Coronary artery (tissue), 2 donors: ENCODE measurements around the gene CAP1.

Source experiments
- DNase-seq: peaks from one replicate; pipeline ENCODE4 v3.0.0-alpha.2; 2017; ENCODE audit warnings: low spot score
- H3K27ac ChIP-seq, 2 donors: fragments of 200-600 bp; sonication (generic); one replicate each; pipeline ENCODE4 v1.5.1; 2016 to 2019
- H3K4me3 ChIP-seq: fragments of 200-600 bp; sonication (generic); 2 replicates; pipeline ENCODE4 v1.5.1; 2016; ENCODE audit warnings: mild to moderate bottlenecking, moderate library complexity
- TF ChIP-seq, protein P1 (sequence below): fragments of 200-600 bp; sonication (generic); IDR thresholded peaks from one replicate; pipeline ENCODE4 v1.5.1; 2019; ENCODE audit warnings: antibody characterized with exemption

CAP1 gene

DNA sequence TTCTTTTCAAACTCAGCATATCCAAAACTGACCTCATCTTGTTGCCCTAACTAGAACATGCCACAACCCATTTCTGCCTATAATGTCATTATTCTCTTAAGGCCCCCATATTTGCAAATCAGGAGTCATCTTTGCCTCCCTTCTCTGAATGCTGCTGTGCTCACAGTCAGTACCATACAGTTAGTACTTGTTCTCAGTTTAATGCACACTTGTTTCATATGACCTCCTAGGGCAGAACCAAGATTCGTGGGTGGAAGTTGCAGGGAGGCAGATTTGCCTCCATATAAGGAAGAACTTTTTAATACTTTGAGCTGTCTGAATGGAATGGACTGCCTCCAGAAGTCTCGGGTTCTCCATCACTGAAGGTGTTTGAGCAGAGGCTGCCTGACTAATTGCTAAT, 9.2 kb downstream of the CAP1 start:
- DNase-seq: no peak
- TF ChIP-seq, protein P1, sequence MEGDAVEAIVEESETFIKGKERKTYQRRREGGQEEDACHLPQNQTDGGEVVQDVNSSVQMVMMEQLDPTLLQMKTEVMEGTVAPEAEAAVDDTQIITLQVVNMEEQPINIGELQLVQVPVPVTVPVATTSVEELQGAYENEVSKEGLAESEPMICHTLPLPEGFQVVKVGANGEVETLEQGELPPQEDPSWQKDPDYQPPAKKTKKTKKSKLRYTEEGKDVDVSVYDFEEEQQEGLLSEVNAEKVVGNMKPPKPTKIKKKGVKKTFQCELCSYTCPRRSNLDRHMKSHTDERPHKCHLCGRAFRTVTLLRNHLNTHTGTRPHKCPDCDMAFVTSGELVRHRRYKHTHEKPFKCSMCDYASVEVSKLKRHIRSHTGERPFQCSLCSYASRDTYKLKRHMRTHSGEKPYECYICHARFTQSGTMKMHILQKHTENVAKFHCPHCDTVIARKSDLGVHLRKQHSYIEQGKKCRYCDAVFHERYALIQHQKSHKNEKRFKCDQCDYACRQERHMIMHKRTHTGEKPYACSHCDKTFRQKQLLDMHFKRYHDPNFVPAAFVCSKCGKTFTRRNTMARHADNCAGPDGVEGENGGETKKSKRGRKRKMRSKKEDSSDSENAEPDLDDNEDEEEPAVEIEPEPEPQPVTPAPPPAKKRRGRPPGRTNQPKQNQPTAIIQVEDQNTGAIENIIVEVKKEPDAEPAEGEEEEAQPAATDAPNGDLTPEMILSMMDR: no peak
- no peak overlapping the region for H3K4me3 ChIP-seq
- H3K27ac ChIP-seq: peak overlapping the region; percentile 47 to 69

DNA sequence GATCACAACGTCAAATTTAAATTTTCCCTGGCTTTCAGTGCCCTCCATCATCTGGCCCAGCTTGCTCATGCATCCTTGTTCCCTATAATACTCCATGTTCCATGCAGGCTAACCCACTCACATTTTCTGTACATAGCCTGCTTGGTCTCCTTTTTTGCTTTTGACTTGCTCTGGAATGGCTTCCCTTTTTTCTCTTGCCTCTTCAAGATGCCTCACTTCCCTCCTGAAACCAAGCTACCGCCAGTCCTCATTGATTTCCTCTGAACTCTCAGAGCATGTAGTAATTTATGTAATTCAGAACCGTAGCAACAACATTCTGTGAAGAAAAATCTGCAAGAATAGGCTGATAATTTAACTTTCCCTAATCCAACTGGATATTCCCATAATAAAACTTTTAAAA, 10.3 kb downstream of the CAP1 start:
- no peak overlapping the region for H3K4me3 ChIP-seq
- DNase-seq: no peak
- H3K27ac ChIP-seq: peak overlapping the region in 1 of 2 donors; percentile 13
- TF ChIP-seq, protein P1: no peak

DNA sequence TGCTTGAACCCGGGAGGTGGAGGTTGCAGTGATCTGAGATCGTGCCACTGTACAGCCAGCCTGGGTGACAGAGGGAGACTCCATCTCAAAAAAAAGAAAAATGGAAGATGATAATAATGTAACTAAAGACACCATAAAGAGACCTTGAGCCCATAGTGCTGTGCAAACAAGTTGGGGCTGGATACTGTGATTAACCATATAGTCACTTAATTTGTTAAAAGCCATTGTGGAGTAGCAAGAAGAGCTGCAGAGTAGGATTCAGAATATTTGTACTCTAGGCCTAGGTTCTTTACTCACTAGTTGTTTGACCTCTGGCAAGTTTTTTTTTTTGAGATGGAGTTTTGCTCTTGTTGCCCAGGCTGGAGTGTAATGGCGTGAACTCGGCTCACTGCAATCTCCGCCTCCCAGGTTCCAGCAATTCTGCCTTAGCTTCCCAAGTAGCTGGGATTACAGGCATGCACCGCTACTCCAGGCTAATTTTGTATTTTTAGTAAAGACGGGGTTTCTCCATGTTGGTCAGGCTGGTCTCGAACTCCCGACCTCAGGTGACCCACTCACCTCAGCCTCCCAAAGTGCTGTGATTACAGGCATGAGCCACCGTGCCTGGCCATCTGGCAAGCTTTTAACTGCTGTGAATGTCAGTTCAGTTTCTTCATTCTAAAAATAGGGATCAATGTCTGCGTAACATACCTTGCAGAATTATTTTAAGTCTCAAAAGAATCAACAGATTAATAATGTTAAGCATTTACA, 12.8 kb downstream of the CAP1 start:
- Histone ChIP-seq H3K27ac (no peak overlapping the region), H3K4me3 (no peak overlapping the region)
- DNase-seq: no peak
- TF ChIP-seq, protein P1: no peak

DNA sequence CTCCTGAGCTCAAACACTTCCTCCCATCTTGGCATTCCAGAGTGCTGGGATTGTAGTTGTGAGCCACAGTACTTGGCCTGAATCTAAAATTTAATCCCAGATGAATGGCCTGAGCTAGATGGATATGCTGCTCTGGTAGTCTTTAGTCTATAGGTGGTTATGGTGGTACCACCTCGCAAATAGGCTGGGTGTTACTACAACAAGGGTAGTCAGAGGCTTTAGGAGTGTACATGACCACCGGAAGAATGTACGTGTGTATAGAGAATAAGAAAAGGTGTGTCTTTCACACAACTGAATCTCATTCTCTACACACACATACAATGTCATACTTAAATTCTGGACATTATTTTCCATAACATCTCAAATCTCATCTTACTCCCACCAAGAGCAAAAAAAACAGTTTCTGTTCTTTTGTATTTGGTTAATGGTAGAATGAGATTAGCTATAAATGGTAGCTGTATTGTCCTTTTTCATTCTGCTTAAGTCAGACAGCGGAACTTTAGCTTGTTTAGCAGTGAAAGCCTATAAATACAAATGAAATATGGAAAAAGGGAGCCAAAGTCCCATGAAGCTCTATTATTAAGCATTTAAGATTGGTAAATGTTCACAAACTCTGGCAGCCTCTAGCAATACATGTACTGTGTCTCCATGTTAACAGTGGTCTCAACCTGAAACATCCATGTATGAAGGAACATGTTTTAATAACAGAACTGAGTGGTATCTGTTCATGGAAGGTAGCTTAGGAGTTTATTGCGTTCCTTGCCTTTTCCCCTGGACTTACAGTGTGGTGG, 16.2 kb downstream of the CAP1 start:
- DNase-seq: no peak
- Histone ChIP-seq H3K4me3 (no peak overlapping the region), H3K27ac (peak overlapping the region in 1 of 2 donors; percentile 10)
- TF ChIP-seq, protein P1: no peak

DNA sequence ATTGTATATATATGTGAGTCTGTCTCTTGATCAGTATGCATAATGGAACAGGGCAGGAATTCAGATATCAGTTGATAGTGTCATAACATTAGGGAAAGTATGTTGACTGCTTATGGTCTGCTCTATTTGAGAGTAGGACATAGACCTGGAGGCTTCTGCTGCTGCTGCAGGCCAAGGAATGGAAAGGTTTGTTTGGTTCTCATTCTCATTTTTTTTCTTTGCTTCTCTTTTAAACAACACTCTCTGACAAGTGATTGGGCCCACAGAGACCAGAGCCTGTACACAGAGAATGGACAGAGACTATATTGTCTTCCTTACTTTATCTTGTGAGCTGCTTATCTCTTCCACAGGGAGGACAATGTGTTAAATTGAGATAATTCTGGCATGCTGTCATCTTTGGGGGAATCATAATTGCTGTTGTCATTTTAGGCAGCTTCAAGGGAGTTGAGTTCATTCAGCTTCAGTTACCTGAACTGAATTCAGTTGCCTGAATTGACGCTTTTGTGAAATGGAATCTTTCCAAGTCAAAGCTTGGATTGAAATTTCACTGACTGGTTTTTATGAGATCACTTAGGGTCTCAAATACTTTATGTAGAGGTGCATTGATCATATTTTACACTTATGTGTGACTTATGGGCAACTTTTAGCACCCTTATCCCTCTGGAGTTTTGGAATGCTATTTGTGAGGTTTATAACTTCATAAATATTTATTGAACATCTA, 16.9 kb downstream of the CAP1 start:
- H3K27ac ChIP-seq: peak overlapping the region in 1 of 2 donors; percentile 10
- no peak overlapping the region for H3K4me3 ChIP-seq
- DNase-seq: no peak
- TF ChIP-seq, protein P1: no peak

DNA sequence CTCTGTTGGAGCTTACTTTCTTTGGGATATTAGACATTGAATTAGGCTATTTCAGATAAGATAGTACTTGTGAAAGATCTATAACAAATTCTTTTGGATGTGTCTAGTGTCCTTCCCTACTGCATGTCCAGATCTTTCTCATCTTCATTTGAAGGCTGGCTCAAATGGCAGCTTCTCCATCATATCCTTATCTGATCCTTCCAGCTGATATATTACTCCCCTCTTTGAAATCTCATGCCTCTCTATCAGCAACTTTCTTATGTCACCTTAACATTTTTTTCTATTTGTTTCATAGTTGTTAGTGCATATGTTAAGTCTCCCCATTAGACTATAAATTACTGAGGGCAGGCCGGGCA, 17.5 kb downstream of the CAP1 start:
- TF ChIP-seq, protein P1: no peak
- no peak for DNase-seq
- Histone ChIP-seq H3K27ac (peak overlapping the region in 1 of 2 donors; percentile 35), H3K4me3 (no peak overlapping the region)
